Non-pigmented ciliary epithelial cell (primary cell): Measurements from ENCODE around the gene LCN9.

Experiments used
- DNase-seq: peaks from one replicate; pipeline ENCODE4 v3.0.0-alpha.2; 2010; ENCODE audit warnings: low read depth

LCN9 gene

DNA sequence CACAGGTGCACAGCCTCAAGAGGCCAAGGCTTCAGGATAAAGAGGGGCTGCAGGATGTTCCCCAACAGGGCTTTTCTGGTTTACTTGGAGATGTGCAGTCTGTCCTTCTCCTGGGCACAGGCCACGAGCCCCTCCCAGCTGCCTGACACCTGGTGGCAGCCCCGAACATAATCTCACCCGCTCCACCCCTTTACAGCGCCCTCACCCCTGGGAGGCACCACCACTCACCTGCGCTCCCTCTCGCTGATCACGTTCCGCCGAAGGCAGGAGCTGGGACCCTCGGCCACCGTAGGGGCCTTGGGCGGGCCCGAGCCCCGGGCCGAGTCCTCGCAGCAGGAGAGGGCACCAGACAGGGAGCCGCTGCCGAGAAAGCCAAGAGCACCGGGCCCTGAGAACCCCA, 35.7 kb downstream of the LCN9 start:
- DNase-seq = no peak

DNA sequence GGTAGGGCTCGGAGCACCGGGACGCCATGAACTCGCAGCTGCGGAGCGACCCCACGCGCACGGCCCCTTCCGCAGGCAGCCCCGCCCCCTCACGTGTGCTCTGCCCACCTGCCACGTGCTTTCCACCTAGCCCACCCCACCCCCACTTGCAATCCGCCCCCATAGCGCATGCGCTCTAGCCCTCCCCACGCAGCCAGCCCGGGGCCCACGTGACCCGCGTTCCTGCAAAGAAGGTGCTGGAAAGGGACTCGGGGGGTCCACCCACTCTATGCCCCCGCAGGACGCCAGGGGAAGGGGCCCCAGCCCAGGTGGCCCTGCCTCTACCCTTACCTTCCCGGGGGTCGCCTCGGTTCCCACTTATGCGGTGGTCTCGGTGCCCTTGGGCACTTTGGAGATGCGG, 36.3 kb downstream of the LCN9 start, which contains the start of gene SOHLH1:
Gene SOHLH1, minus strand, starts transcription at position 42 of the 400 bp plus-strand sequence. Its CDS starts 14 bp downstream, at position 28.
- DNase-seq = no peak

DNA sequence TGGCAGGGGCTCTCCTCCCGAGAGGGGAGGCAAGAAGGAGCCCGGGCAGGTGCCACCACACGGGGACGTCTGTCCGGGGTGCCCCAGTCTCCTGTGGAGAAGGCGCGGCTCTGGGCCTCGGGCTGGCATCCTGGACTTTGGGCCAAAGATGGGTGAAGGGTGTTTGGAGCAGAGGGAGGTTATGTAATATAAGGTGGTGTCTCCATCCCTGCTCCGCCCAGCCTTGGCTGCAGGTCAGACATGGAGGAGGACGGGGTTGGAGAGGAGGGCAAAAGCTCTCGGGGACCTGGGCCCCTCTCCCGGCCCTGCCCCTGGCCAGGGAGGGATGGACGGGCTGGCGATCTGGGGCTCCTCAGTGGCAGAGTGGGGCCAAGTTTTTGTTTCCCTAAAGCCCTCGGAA, 37.4 kb downstream of the LCN9 start:
- DNase-seq = no peak

DNA sequence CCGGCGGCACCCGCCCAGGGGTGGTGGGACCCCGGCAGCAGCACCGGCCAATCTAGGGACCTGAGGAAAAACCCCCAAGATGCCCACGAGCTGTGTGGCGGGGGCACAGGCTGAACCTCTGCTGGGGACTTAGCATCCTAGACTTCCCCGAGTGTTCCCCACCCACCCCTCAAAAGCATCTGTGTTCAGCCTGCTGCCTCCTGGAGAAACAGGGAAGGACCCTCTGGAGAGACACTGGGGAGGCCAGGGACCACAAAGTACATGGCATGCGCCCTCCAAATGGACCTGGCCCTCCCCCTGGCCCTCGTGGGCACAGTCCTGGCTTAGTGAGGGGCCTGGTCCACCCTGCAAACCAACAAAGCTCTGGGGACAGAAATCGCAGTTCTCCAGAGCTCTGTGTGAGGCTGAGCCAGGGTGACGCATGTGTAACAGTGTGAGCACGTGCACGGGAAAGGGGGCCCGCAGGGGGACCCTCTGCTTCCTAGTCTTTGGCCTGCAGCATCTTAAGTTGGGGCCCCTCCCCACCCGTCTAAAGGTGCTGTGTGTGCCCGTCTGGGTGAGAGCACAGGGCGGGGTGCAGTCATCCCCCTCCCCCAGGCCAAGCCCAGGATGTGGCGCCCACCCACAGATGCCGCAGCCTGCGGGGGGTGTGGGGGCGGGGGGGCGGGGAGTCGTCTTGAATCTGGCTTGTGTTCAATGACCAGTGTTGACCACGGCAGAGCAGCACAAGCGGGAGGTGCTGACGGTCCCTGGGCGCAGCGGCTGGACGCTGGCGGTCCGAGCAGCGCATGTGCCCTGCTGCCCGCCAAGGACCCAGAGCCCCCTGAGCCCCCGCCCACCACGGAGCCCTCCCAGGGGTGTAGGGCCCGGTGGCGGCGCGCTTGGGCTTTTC, 38.2 kb downstream of the LCN9 start:
- no peak for DNase-seq

DNA sequence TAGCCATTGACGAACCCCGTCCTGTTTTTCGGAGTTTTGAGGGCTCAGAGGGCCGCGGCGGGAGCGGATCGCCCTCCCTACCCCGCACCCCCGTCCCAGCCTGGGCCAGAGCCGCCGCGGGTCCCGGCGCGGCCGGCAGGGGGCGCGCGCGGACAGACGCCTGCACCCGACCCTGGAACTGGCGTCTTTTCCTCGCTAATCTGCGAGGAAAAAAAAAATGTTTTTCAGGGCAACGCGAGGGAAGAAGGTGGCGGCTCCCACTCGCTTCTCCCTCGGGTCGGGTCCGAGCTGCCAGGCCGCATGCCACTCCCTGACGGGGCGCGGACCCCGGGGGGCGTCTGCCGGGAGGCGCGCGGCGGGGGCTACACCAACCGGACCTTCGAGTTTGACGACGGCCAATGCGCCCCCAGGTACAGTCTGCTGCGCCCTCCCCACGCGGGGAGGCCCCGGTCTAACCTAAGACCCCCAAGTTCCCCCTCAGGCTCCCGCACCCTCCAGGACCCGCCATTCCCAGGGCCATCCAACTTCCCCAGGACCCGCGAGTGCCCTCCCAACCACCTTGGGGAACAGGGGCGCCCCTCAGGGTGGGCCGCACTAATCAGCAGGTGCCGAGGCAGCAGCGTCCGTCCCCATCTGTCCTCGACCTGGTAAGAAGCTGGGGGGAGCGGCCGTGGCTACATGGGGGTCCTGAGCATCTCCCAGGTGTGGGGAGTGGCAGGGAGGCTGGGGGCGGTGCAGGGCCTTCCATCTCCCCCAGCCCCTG, 39.0 kb downstream of the LCN9 start, which contains the start of gene KCNT1:
Gene KCNT1, plus strand, starts transcription at position 227 of the 763 bp plus-strand sequence. Its CDS starts 74 bp downstream, at position 301.
- DNase-seq = no peak

DNA sequence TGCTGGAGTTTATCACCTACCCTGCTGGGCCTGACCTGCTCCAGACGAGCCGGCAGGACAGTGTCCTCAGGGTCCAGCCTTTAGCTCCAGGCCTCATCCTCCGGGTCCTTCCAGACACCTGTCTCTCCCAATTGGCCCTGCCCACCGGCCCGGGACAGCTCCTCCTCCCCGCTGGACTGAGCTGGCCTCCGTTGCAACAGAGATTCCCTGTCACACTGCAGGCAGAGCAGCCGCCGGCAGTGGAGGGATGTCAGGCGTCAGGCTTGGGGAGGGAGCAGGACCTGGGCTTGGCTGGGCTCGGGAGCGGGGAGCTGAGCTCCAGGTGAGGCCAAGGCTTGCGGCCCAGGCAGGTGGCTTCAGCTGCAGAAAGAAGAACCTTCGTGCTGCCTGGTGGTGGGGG, 40.6 kb downstream of the LCN9 start:
- DNase-seq = no peak

DNA sequence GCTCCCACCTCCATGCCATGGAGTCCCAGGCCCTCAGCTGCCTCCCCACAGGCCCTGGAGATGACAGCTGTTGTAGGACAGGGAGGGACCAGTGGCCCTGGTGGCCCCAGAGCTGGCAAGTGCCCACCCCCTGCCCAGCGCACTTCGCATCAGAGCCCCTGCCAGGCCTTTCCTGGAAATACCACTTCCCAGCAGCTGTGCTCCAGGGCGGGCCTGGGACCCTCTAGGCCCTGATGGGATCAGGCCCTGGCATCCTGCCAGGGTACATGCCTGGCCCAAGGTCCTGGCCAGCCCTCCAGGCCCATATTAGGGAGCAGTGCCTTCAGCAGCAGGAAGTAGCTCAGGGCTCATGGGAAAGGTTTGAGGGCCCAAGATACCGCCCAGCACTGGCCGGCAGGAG, 41.4 kb downstream of the LCN9 start:
- DNase-seq = no peak

DNA sequence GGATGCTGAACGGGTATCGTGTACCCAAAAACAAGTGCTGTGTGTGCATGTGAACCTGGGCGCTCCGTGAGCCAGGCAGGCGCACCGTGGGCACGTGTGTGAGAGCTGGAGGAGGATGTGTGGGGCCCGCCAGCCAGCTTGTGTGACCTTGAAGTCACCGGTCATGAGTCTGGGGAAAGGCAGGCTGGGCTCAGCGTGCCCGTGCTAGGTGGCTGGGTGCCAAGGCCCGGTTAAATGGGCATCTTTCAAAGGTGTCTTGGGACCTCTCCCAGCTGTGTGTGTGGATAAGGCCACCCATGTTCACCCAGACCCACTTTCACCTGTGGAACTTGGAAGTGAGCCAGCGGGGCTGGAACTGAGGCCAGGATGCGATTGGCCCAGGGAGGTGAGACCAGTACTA, 42.3 kb downstream of the LCN9 start:
- DNase-seq = no peak

DNA sequence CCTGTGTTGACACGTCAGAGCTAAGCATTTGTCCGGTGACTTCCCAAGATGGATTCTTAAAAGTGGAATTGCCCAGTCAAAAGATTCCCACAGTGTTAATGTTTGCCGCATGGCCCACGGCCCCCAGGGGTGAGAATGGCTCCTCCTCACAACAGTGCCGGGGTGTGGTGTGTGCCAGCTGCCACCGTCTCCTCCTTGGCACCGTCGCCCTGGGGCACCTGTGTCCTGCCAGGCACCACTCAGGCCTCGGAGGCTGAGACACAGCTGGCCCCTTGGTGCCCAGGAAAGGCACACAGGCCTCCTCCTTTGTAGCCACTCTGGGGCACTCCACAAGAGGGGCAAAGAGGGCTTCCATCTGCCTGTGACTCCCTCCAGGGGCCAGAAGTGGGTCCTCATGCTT, 43.2 kb downstream of the LCN9 start:
- no peak for DNase-seq

DNA sequence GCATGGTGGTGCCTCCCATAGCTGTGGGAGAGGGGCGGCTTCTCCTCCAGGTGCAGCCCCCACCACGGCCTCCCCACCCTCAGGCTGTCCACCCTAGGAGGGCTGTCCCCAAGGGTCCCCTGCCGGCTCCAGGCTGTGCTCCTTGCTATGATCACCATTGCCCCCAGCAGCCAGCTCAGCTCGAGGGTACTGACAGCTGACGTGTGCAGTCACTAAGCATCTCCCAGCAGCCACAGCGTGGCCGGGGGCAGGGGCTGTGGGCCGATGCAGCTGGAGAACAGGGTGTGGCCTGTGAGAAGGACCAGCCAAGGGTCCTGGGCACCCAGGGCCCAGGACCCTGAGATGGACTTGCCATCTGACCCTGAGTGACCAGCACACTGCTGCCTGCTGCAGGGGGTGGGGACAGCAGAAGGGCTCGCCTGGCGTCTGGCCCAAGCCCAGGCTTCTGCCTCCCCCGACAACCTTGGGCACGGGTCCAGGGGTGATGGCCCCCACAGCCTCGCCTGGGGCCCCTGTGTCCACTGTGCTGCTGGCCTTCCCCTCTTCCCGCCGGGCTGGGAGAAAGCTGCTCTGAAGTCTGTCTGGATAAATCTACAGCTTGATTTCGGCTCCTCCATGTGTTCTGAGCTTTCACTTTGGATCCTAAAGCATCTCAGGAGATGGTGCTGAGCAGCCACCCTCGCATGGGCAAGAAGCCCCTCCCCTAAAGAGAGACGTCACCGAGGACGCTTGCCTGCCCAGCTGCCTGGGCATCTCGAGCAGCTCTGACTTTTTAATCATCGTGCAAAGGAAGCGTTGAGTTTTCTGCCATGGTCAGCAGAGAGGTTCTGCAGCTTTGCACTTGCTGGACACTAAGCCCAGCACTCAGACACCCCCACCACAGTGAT, 44.4 kb downstream of the LCN9 start:
- no peak for DNase-seq

DNA sequence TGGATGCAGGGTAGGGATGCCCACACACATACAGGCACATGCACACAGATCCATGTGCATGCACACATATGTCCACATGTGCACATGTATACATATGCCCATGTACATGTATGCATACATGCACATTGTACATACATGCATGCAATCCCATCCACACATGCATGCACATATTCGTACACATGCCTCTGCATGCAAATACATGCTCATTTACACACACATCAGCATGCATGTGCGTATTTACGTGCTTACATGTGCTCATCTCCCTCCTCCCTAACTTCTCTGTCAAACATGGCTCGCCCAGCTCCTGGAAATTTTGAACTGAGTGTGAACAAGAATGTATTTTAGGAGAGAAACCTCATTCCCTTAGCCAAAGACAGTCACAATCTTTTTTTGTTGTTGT, 45.1 kb downstream of the LCN9 start:
- DNase-seq = no peak

DNA sequence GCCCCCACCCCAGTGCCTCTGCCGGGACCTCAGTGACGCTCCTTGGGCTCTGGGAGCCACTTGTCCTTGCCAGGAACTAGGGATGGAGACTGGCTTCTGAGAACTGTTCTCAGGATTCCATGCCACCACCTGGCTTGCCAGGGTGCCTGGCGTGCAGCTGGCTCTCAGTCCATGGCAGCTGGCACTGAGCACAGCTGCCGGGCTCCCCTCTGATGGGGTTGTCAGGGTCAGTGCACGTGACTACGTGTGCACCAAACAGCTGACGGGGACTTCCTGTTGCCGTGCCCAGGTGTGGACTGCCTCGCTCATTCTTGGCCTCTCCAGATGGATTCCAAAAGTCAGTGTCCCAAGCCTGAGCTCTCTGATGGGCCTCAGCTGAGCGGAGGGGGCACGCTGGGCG, 48.3 kb downstream of the LCN9 start:
- DNase-seq = no peak

DNA sequence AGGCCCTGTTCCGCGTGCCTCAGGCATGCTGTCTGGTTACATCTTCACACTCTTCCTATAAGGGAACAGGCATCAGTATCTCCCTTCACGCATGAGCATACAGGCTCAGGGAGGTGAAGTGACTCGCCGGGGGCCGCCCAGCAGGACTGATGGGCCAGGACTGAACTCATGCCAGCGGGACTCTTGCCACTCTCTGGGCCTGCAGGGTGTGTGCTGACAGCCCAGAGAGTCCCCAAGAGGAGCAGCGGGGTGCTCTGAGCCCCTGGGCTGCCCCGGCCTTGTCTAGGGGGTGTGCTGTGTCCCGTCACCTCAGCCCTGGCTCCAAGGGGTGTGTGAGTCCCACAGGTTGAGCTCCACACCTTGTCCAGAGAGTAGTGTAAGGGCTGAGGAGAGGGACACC, 48.8 kb downstream of the LCN9 start:
- DNase-seq = no peak

DNA sequence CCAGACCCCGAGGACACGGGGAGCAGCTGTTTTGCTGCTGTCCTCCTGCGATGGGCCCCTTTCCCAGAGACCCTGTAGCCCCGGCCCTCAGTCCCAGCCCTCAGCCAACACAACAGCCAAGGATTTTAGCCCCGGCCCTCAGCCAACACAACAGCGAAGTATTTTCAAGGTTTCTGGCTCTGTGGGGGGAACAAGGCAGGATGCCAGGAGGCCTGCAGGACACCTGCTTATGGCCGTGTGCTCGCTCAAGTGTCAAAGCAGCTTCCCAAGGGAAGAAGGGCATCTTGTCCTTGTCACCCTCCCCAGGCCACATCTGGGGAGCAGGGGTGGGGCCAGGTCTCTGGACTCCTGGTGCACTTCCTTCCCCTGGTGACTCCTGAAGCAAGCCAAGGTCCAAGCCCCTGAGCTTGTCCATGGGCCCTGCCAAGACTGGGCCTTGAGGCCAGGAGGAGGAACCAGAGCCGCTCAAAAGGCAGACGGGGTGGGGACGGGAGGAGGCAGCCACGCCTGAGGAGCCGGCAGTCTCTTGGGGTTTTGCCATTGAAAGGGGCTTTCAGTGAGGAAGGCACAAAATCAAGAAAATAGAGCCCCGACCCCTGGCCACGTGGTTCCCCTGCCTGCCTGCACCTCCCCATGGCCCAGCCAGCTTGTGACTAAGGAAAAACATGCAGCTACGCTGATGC, 49.6 kb downstream of the LCN9 start:
- no peak for DNase-seq

DNA sequence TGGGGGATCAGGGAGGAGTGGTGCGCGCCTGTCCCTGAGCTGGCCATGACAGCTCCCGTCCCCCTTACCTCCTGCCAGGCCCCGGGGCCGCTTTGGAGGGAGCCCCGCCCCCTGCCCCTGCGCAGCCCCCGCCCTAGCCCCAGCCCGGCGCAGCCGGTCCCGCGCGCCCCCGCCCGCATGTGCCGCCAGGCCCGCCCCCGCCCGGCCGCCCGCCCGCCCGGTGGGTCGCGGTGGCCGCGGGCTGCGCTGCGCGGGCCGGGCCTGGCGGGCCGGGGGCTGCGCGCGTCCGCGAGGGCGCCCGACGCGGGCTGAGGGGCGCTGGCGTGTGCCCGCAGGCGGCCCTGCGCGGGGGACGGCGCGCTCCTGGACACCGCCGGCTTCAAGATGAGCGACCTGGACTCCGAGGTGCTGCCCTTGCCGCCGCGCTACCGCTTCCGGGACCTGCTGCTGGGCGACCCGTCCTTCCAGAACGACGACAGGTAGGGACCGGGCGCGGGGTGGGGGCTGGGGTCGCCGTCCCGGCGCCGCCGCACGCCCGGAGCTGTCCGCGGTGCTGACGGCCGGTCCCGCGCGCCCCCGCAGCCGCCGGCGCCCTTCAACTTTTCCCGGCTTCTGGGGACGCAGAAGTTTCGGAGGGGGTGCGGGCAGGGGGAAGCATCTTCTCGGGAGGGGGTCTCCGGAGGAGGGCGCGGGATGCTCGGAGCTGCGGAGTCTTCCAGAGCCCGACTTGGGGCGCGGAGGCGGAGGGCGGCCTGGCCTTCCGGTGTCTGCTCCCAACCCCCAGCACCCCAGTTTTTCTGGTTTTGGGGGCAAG, 51.3 kb downstream of the LCN9 start:
- no peak for DNase-seq

DNA sequence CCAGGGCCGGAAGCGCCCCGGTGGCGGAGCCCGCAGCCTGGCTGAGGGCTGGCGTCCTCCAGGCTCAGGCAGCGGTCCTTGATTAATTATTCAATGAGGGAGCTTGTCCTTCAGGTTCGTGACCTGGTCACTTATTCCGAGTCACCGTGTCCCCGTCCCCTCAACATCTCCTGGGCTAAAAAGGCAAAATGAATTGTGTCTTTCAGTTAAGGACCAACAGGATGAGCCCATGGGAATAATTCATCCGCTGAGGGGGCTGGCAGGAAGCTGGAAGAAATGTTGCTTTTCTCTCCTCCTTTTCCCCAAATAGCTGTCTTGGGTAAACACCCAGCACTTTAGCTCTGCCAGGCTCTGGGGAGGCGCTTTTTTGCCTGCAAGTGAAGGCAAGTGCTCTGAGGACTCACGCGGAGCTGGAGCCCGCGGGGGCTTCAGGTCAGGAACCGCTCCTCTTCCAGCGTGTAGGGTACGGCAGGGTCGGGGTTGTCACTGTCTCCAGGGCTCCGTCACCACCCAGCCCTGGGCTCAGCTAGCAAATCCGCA, 52.0 kb downstream of the LCN9 start:
- DNase-seq = no peak

DNA sequence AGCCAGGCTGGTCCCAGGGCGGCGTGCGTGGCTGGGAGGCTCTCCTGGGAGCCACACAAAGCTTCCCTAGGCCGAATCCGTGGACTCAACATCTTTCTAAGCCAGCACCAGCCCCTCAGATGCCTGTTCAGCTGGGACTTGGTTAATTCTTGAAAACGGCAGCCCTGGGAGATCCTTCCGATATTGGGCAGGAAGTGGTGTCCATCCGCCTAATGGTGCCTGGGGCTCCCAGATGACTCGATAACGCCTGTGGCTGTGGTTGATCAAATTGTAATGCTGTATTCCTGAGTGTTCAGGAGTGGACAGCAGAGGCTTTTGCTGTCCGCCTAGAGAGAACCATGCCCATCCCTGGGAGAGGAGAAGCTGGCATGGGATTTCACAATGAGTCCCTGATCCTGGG, 52.9 kb downstream of the LCN9 start:
- DNase-seq = no peak
